CD4-positive, CD25-positive, alpha-beta regulatory T cell (primary cell): ENCODE results near the gene NXN. TPM values are rescaled to one million over a fixed set of nuclear protein-coding genes. Genes with fewer than 3 reads are reported as not detected.

Experiments used
- polyA plus RNA-seq, 4 donors: library from polyadenylated mRNA; unstranded; fragments of 300-500 nt; fragmentation: Illumina TruSeq; gene quantifications; one replicate each; pipeline ENCODE4 v1.2.3, GENCODE V29; 2021
- total RNA-seq: library from RNA; stranded (reverse); gene quantifications from one replicate; pipeline ENCODE4 v1.2.3, GENCODE V29; 2022

The NXN gene
- total and polyA plus RNA-seq, 5 donors from 2014 or later = 0.44 to 0.89 (median 0.65) TPM

Other genes with a start within 250 kb of the NXN start
- gene TLCD3A, start 247.2 kb downstream of the NXN start, total RNA-seq = 0.67 TPM
- gene TLCD3A, start 247.2 kb downstream of the NXN start, polyA plus RNA-seq = under 1 TPM; 0.17 to 0.51 (median 0.35) TPM
- gene GEMIN4, start 227.5 kb downstream of the NXN start, total RNA-seq = 9.2 TPM
- gene GEMIN4, start 227.5 kb downstream of the NXN start, polyA plus RNA-seq = 10 to 100 TPM; 15.7 to 34.7 (median 21.6) TPM
- gene GLOD4, start 197.5 kb downstream of the NXN start, total RNA-seq = 65.0 TPM
- gene GLOD4, start 197.5 kb downstream of the NXN start, polyA plus RNA-seq = 100 to 1,000 TPM; 103 to 115 (median 110) TPM
- gene MRM3, start 197.4 kb downstream of the NXN start, total RNA-seq = 36.2 TPM
- 10 to 100 TPM; 23.2 to 33.1 (median 29.4) TPM for gene MRM3, start 197.4 kb downstream of the NXN start, polyA plus RNA-seq
- gene TIMM22, start 17.4 kb upstream of the NXN start, total RNA-seq = 9.2 TPM
- gene TIMM22, start 17.4 kb upstream of the NXN start, polyA plus RNA-seq = 10 to 100 TPM; 23.9 to 28.4 (median 25.2) TPM
- gene ABR, start 200.2 kb upstream of the NXN start, total RNA-seq = 116 TPM
- gene ABR, start 200.2 kb upstream of the NXN start, polyA plus RNA-seq = 10 to 100 TPM; 13.2 to 21.2 (median 17.4) TPM